Heart right ventricle (tissue), 16 donors: ENCODE results near the gene TVP23A. TPM values are rescaled to one million over a fixed set of nuclear protein-coding genes. Genes with fewer than 3 reads are reported as not detected.

Experiments
- ATAC-seq, 8 donors: fragments of 200-7000 bp; cut with Tn5 transposase; one replicate each; pipeline ENCODE4 v1.9.1; 2020; ENCODE audit warnings: mild to moderate bottlenecking in 8 of 8, moderate library complexity in 8 of 8, moderate number of reproducible peaks in 1 of 8
- DNase-seq, 2 donors: peaks; one replicate each; pipeline ENCODE4 v3.0.0-alpha.2; 2020
- H3K27ac ChIP-seq, 10 donors: fragments of 200-600 bp; sonication (generic) in 2 of 10; one replicate each; pipeline versions ENCODE4 v1.5.0 to v1.8.0; 2020 to 2022; ENCODE audit warnings: mild to moderate bottlenecking in 3 of 10
- H3K27me3 ChIP-seq, 7 donors: fragments of 200-600 bp; one replicate each; pipeline ENCODE4 v1.8.0; 2021 to 2022; ENCODE audit warnings: mild to moderate bottlenecking in 2 of 7
- H3K36me3 ChIP-seq, 9 donors: fragments of 200-600 bp; sonication (generic) in 1 of 9; one replicate each; pipeline versions ENCODE4 v1.5.0 to v1.8.0; 2020 to 2022; ENCODE audit warnings: mild to moderate bottlenecking in 2 of 9
- H3K4me1 ChIP-seq, 9 donors: fragments of 200-600 bp; sonication (generic) in 1 of 9; one replicate each; pipeline versions ENCODE4 v1.5.0 to v1.8.0; 2020 to 2022; ENCODE audit warnings: mild to moderate bottlenecking in 4 of 9
- H3K4me3 ChIP-seq, 10 donors: fragments of 200-600 bp; sonication (generic) in 2 of 10; one replicate each; pipeline versions ENCODE4 v1.5.0 to v1.8.0; 2020 to 2022; ENCODE audit warnings: mild to moderate bottlenecking in 7 of 10, moderate library complexity in 2 of 10
- H3K9me3 ChIP-seq, 11 donors: fragments of 200-600 bp in 10 of 11; sonication (generic) in 2 of 11; one replicate each; pipeline versions ENCODE4 v1.5.0 to v1.8.0; 2013 to 2022; ENCODE audit warnings: mild to moderate bottlenecking in 2 of 11, control low read depth in 1 of 11, moderate library complexity in 1 of 11
- CTCF ChIP-seq, 9 donors: fragments of 200-600 bp; sonication (generic) in 2 of 9; IDR thresholded peaks; one replicate each; pipeline versions ENCODE4 v1.5.0 to v1.8.0; 2021 to 2022; ENCODE audit warnings: antibody characterized with exemption in 9 of 9, mild to moderate bottlenecking in 5 of 9, moderate library complexity in 1 of 9
- WGBS, 2 donors: extraction: QIAGEN DNeasy Blood & Tissue Kit; methylation state at CpG; one replicate each; pipeline ENCODE4 v1.1.7; 2013; ENCODE audit warnings: inconsistent platforms in 1 of 2; 5-methylcytosine and 5-hydroxymethylcytosine counted together
- intact Hi-C, 10 donors: fragments of 100-400 bp; cut with DNase I; formaldehyde crosslinking; loops; one replicate each; pipeline versions ENCODE4 v1.11.1 to v1.14.2; 2022
- polyA plus RNA-seq, 2 donors: library from polyadenylated mRNA; stranded (reverse); fragments of 200-250 nt; gene quantifications; one replicate each; pipeline ENCODE4 v1.2.3, GENCODE V29; 2013
- total RNA-seq, 10 donors: library from RNA; stranded (reverse); fragmentation: NEBNext Ultra II Directional in 3 of 10; extraction: Animal tissue kit (Norgen Biotek cat#: 25700) in 3 of 10; gene quantifications; one replicate each; pipeline versions ENCODE4 v1.2.1 to v1.2.4, GENCODE V29; 2021 to 2023
- donor health status: Arrhythmogenic right ventricular cardiomyopathy.
- donor health status: ischemic (EF 13 %, LVEDD 7.1; RV severe dilation, severe dysfunction).
- donor health status: healthy with polysubstance abuse.
- donor health status: DM: no; HTN: yes; CAD: no.
- donor health status: DM: no; HTN: no; CAD: no.
- donor health status: ischemic (EF 25% LVEDD 6.9; RV normal size, moderate dysfunction).
- donor health status: ischemic (EF 25% LVEDD 5.7; RV mildly dilated, moderate dysfunction).
- donor health status: healthy.
- donor health status: DM: yes; HTN: yes; CAD: no.
- donor health status: Ischemic cardiomyopathy.
- donor health status: ischemic (EF 35%, LVEDD 5.7; RV mildly dilated, moderate dysfunction).
- donor health status: nonischemic (EF 11% LVEDD 7.7; RV severe dilation, severe dysfunction).
- donor health status: DM: yes; HTN: yes; CAD: no.
- donor health status: PGD.
- donor health status: ischemic (EF 29% LVEDD 5.4; RV normal size, mild dysfunction).
- donor health status: nonischemic (EF 23%, LVEDD 6.1; RV moderate dilation, normal function).

Gene TVP23A
- total and polyA plus RNA-seq, 12 donors: 0.04 to 0.44 (median 0.18) TPM; not detected in 5

GRCh38 chr16:10836174-10836853 is 17.7 kb upstream of the TVP23A start:
- DNase-seq: no peak
- 80 to 87% methylated on average over 1 of the region's 1 CpG for WGBS, 2 donors

DNA sequence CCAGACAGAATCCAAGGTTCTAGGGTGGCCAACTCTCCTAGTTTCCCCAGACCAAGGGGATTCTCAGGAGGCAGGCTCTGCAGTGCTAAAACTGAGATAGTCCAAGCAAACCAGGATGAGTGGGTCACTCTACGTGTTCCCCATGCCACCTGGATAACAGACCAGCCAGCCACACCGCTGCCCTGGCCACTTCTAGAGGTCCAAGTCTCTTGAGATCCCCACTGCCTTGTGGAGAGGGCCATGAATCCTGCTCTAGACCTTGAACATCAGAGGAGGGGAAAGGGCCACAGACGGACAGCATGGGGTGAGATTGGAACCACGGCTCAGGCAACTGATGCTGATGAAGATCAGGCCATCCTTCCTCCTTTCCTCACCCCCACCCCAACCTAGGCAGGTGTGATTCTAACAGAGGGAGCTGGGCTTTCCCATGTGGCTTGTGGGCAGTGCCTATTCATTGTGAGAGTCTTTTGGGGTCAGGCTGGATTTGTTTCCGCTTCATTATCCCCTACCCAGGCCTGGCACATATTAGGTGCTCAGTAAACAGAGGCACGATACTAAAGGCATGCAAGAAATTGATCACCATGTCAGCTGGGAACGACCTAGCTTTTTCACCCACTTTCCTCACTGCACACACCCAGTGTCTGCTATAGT is 16.8 kb upstream of the TVP23A start:
- ATAC-seq: no peak
- Histone ChIP-seq H3K4me3 (no peak overlapping the region), H3K36me3 (no peaks in the 10 kb centered on the region), H3K27ac (no peak overlapping the region), H3K4me1 (peaks cover 0 to 20% (median 1%) of the 10 kb centered on the region in 9 donors), H3K27me3 (peaks cover 0 to 8% (median 0%) of the 10 kb centered on the region in 7 donors), H3K9me3 (peaks cover 0 to 5% (median 0%) of the 10 kb centered on the region in 11 donors)
- no peak for DNase-seq
- intact Hi-C loops: loop anchor here in 1 of 10 donors (5.0 kb wide), 1 partner anchor 82 kb away; no protein-coding TSS in a partner anchor
- WGBS, 2 donors: 93 to 94% methylated on average over 7 of the region's 7 CpGs
- TF ChIP-seq CTCF (IDR thresholded peaks at IDR 0.05): no peak

More at GRCh38 chr16:10836174-10836853, 17.7 kb upstream of the TVP23A start:
- intact Hi-C loops: loop anchor here in 1 of 10 donors (5.0 kb wide), 1 partner anchor 81 kb away; no protein-coding TSS in a partner anchor
- Histone ChIP-seq H3K36me3 (no peaks in the 10 kb centered on the region), H3K4me1 (peaks cover 0 to 16% (median 0%) of the 10 kb centered on the region in 9 donors), H3K4me3 (no peak overlapping the region), H3K9me3 (peaks cover 0 to 5% (median 0%) of the 10 kb centered on the region in 11 donors), H3K27ac (no peak overlapping the region), H3K27me3 (peaks cover 0 to 8% (median 0%) of the 10 kb centered on the region in 7 donors)
- TF ChIP-seq CTCF (IDR thresholded peaks at IDR 0.05): no peak
- ATAC-seq: no peak

DNA sequence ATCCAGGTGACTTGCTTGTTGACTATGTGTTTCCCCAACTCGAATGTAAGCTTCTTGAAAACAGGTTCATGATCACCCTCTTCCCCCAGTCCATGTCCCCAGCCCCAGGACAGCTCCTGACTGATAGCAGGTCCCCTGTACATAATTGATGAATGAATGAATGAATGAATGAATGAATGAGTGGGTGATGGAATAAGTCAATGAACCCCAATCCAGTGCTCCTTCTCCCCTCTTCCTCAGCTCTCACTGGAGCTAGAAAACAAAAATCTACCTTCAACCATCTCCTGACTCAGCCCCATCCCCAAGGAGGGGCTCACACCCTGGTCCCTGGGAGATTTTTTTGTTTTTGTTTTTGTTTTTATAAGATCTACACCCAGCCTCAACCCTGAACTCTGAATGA is 16.2 kb upstream of the TVP23A start:
- intact Hi-C loops: loop anchor here in 4 of 10 donors (5.0 kb wide), 3 partner anchors 38 to 83 kb away; no protein-coding TSS in a partner anchor
- H3K27ac ChIP-seq: no peak overlapping the region
- H3K36me3 ChIP-seq: no peaks in the 10 kb centered on the region
- no peak for TF ChIP-seq CTCF (IDR thresholded peaks at IDR 0.05)
- H3K4me3 ChIP-seq: no peak overlapping the region
- H3K4me1 ChIP-seq: peaks cover 0 to 24% (median 7%) of the 10 kb centered on the region in 9 donors
- H3K9me3 ChIP-seq: peaks cover 0 to 5% (median 0%) of the 10 kb centered on the region in 11 donors
- ATAC-seq (no peak), DNase-seq (no peak)
- 76 to 90% methylated on average over 1 of the region's 1 CpG for WGBS, 2 donors
- peaks cover 0 to 8% (median 0%) of the 10 kb centered on the region in 7 donors for H3K27me3 ChIP-seq

GRCh38 chr16:10834130-10834529 is 15.5 kb upstream of the TVP23A start:
- WGBS, 2 donors: 92 to 93% methylated on average over 10 of the region's 10 CpGs
- no peak for DNase-seq
- intact Hi-C loops: loop anchor here in 4 of 10 donors (5.0 kb wide), 3 partner anchors 38 to 83 kb away; no protein-coding TSS in a partner anchor

More at GRCh38 chr16:10834130-10834529, 15.5 kb upstream of the TVP23A start:
- H3K4me1 ChIP-seq: peaks cover 3 to 30% (median 12%) of the 10 kb centered on the region in 9 donors
- H3K9me3 ChIP-seq: peaks cover 0 to 5% (median 0%) of the 10 kb centered on the region in 11 donors
- no peak overlapping the region for H3K27ac ChIP-seq
- TF ChIP-seq CTCF (IDR thresholded peaks at IDR 0.05): no peak
- no peak for ATAC-seq
- peaks cover 0 to 5% (median 0%) of the 10 kb centered on the region in 7 donors for H3K27me3 ChIP-seq
- H3K4me3 ChIP-seq: no peak overlapping the region
- no peaks in the 10 kb centered on the region for H3K36me3 ChIP-seq
